HG03280 (cell line): ENCODE data around the gene CALR3.

ENCODE experiments used
- ATAC-seq: cut with Tn5 transposase; IDR thresholded peaks from one replicate; pipeline ENCODE4 v1.9.1; 2021; ENCODE audit warnings: mild to moderate bottlenecking, moderate library complexity; ENCODE audit not compliant: unreplicated experiment

CALR3 gene

DNA sequence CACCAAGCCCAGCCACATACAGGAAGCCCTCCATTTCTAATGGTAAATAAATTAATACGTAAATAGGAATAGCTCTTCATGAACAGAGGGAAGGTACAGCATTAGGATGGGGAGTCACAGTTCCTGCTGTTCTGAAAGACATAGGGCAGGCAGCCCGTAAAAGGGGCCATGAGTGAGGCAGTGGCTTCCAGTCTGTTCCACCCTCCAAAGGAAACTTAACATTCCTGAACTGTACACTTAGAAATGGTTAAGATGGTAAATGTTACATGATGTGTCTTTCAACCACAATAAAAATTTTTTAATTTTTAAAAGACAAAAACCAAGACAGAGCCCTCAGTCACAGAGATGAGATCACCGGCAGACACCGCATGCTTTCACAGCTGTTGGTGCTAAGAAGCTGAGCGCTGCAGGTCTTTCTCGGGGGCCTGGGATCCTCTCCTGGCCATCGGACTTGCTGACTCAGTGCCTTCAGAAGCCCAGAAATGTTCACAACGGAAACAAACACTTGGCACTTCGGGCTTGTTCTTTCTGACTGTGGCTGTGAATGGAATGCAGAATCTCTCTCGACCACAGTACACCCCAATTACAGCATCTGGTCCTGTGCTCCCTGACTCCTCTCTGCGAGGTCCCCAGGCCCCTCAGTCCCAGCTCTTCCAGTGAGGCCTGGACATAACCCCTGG, 60.6 kb downstream of the CALR3 start:
- no peak for ATAC-seq

GRCh38 chr19:16433986-16434385, 62.0 kb downstream of the CALR3 start:
- no peak for ATAC-seq

DNA sequence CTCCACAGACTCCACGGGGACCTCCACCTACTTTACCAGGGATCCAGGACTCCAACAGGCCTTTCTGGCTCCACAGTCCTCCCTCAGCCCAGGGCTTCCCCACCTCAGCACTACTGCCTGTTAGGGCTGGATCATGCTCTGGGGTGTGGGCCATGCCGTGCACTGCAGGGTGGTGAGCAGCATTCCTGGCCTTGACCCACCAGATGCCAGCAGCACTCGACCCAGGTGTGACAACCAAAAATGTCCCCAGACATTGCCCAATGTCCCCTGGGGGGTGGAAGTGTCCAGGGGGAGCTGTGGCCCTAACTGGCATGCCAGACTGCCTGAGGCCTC, 66.2 kb downstream of the CALR3 start:
- ATAC-seq = no peak

GRCh38 chr19:16429066-16429758, 66.8 kb downstream of the CALR3 start:
- no peak for ATAC-seq
